ENCODE data around the gene NCOA7. TPM values are rescaled to one million over a fixed set of nuclear protein-coding genes. Genes with fewer than 3 reads are reported as not detected.

Gene NCOA7
- total RNA-seq, result 36.3 and 41.5 TPM in 2 replicates

- intact Hi-C loops (cut with micrococcal nuclease), result loop anchor here (1.0 to 2.0 kb wide), 6 partner anchors 10 to 166 kb away; partner anchors contain the start of genes HEY2 and HINT3
Measured at GRCh38 chr6:125790358-125791150, at the start of gene NCOA7. Gene NCOA7, plus strand, starts transcription at chr6:125790960. Its CDS starts 24,395 bp downstream, at chr6:125815355.

- intact Hi-C loops (cut with micrococcal nuclease), result loop anchor here (10.0 kb wide), 1 partner anchor 603 kb away; the partner anchor contains the start of gene CENPW
Measured at GRCh38 chr6:125741336-125741735, 49.4 kb upstream of the NCOA7 start.

GRCh38 chr6:125742024-125742423 lies 48.7 kb upstream of the NCOA7 start:
- intact Hi-C loops (cut with micrococcal nuclease), result loop anchor here (10.0 kb wide), 1 partner anchor 603 kb away; the partner anchor contains the start of gene CENPW

- intact Hi-C loops (cut with micrococcal nuclease), result loop anchor here (10.0 kb wide), 1 partner anchor 602 kb away; the partner anchor contains the start of gene CENPW
Measured at GRCh38 chr6:125742464-125743120, 48.2 kb upstream of the NCOA7 start.

GRCh38 chr6:125743604-125744003 lies 47.2 kb upstream of the NCOA7 start:
- intact Hi-C loops (cut with micrococcal nuclease), result loop anchor here (10.0 kb wide), 1 partner anchor 601 kb away; the partner anchor contains the start of gene CENPW

GRCh38 chr6:125745281-125746018 lies 45.3 kb upstream of the NCOA7 start:
- intact Hi-C loops (cut with micrococcal nuclease), result loop anchor here (5.0 to 10.0 kb wide), 2 partner anchors 593 to 599 kb away; partner anchors contain the start of genes CENPW and TPD52L1

GRCh38 chr6:125746019-125746414 lies 44.7 kb upstream of the NCOA7 start:
- intact Hi-C loops (cut with micrococcal nuclease), result loop anchor here (5.0 to 10.0 kb wide), 2 partner anchors 594 to 599 kb away; partner anchors contain the start of genes CENPW and TPD52L1

GRCh38 chr6:125746731-125747588 lies 43.8 kb upstream of the NCOA7 start:
- intact Hi-C loops (cut with micrococcal nuclease), result loop anchor here (5.0 to 10.0 kb wide), 2 partner anchors 595 to 598 kb away; partner anchors contain the start of genes CENPW and TPD52L1

- intact Hi-C loops (cut with micrococcal nuclease), result loop anchor here (1.0 to 10.0 kb wide), 5 partner anchors 43 to 597 kb away; partner anchors contain the start of genes CENPW, HINT3, NCOA7 and TPD52L1
Measured at GRCh38 chr6:125747589-125748405, 43.0 kb upstream of the NCOA7 start.

GRCh38 chr6:125748406-125749172 lies 42.2 kb upstream of the NCOA7 start:
- intact Hi-C loops (cut with micrococcal nuclease), result loop anchor here (1.0 to 10.0 kb wide), 6 partner anchors 32 to 596 kb away; partner anchors contain the start of genes CENPW, HINT3, NCOA7 and TPD52L1

GRCh38 chr6:125749173-125749864 lies 41.4 kb upstream of the NCOA7 start, which contains the start of gene HEY2:
Gene HEY2, plus strand, starts transcription at chr6:125749632. Its CDS starts 145 bp downstream, at chr6:125749777.
- intact Hi-C loops (cut with micrococcal nuclease), result loop anchor here (1.0 to 10.0 kb wide), 5 partner anchors 31 to 597 kb away; partner anchors contain the start of genes CENPW, NCOA7 and TPD52L1

- intact Hi-C loops (cut with micrococcal nuclease), result loop anchor here (1.0 to 10.0 kb wide), 7 partner anchors 30 to 598 kb away; partner anchors contain the start of genes CENPW, NCOA7 and TPD52L1
Measured at GRCh38 chr6:125749865-125750691, 40.7 kb upstream of the NCOA7 start.

- intact Hi-C loops (cut with micrococcal nuclease), result loop anchor here (10.0 kb wide), 2 partner anchors 236 to 556 kb away; no protein-coding TSS in a partner anchor
Measured at GRCh38 chr6:125750692-125751333, 39.9 kb upstream of the NCOA7 start.

GRCh38 chr6:125751334-125751916 lies 39.3 kb upstream of the NCOA7 start:
- intact Hi-C loops (cut with micrococcal nuclease), result loop anchor here (10.0 kb wide), 2 partner anchors 237 to 557 kb away; no protein-coding TSS in a partner anchor

- intact Hi-C loops (cut with micrococcal nuclease), result loop anchor here (1.0 to 10.0 kb wide), 3 partner anchors 238 to 558 kb away; no protein-coding TSS in a partner anchor
Measured at GRCh38 chr6:125752773-125753172, 38.0 kb upstream of the NCOA7 start.
